ENCODE data around the gene PGAM5.

DNA sequence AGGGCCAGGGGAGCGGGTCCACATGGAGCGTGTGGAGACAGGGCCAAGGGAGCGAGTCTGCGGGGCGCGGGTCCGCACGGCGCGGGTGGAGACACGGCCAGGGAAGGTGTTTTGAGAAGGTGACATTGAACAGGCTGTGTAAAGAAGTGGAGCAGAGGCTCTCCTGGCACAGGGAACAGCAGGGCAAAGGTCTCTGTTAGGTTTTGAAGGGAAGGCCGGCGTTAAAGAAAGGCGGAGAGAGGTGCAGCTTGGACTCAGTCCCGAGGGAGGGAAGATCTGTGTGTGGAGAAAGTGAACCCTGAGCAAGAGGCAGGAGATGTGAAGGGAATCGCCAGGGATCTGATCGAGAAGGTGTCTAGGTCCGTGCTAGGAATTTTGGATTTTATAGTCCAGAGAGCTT lies 21.4 kb upstream of the PGAM5 start:
- TF ChIP-seq EZH2phosphoT487 (IDR thresholded peaks at IDR 0.05; ENCODE audit: insufficient read depth, low read depth), result no peak
- no peak for TF ChIP-seq EZH2 (IDR thresholded peaks at IDR 0.05; ENCODE audit: insufficient read depth, poor library complexity, severe bottlenecking)
